GM21390 (cell line): Measurements from ENCODE around the gene CHAF1A.

Source experiments
- ATAC-seq: cut with Tn5 transposase; IDR thresholded peaks from one replicate; pipeline ENCODE4 v1.9.1; 2021; ENCODE audit not compliant: unreplicated experiment

Gene CHAF1A

GRCh38 chr19:4432918-4433506, 30.6 kb downstream of the CHAF1A start:
- no peak for ATAC-seq

GRCh38 chr19:4434391-4434790, 32.0 kb downstream of the CHAF1A start:
- no peak for ATAC-seq

GRCh38 chr19:4436231-4436630, 33.8 kb downstream of the CHAF1A start:
- ATAC-seq: no peak

GRCh38 chr19:4437103-4437502, 34.7 kb downstream of the CHAF1A start:
- ATAC-seq: no peak

- no peak for ATAC-seq
Measured at GRCh38 chr19:4439243-4439642, 36.8 kb downstream of the CHAF1A start.

GRCh38 chr19:4441994-4442818, 39.8 kb downstream of the CHAF1A start:
- no peak for ATAC-seq

- no peak for ATAC-seq
Measured at GRCh38 chr19:4442819-4443146, 40.3 kb downstream of the CHAF1A start.

- ATAC-seq: no peak
Measured at GRCh38 chr19:4443188-4443587, 40.7 kb downstream of the CHAF1A start.

- ATAC-seq: no peak
Measured at GRCh38 chr19:4443966-4444764, 41.7 kb downstream of the CHAF1A start.

- ATAC-seq: no peak
Measured at GRCh38 chr19:4444765-4445741, 42.6 kb downstream of the CHAF1A start.

- no peak for ATAC-seq
Measured at GRCh38 chr19:4445963-4446703, 43.7 kb downstream of the CHAF1A start.

- ATAC-seq: no peak
Measured at GRCh38 chr19:4446704-4447200, 44.3 kb downstream of the CHAF1A start.

- no peak for ATAC-seq
Measured at GRCh38 chr19:4447327-4448146, 45.1 kb downstream of the CHAF1A start.

- no peak for ATAC-seq
Measured at GRCh38 chr19:4448147-4448985, 45.9 kb downstream of the CHAF1A start.

- no peak for ATAC-seq
Measured at GRCh38 chr19:4449022-4449638, 46.7 kb downstream of the CHAF1A start.

- ATAC-seq: no peak
Measured at GRCh38 chr19:4449639-4450028, 47.2 kb downstream of the CHAF1A start.

GRCh38 chr19:4452230-4452990, 50.0 kb downstream of the CHAF1A start:
- ATAC-seq: no peak
